HepG2 (cell line): ENCODE data around the gene TSR1. TPM values are rescaled to one million over a fixed set of nuclear protein-coding genes. Genes with fewer than 3 reads are reported as not detected.

Experiments
- ASH2L ChIP-seq: fragments of 300-600, 200-600 bp; sonication (generic); IDR thresholded peaks from 2 replicates; pipeline ENCODE4 v1.7.0; 2017; ENCODE audit warnings: low read depth, mild to moderate bottlenecking, moderate library complexity, mixed read lengths, low read length; ENCODE audit not compliant: insufficient read length
- BORCS8-MEF2B ChIP-seq: sonication (generic); formaldehyde crosslinking; IDR thresholded peaks from 2 replicates; pipeline ENCODE4 v1.8.0; 2022; ENCODE audit warnings: mild to moderate bottlenecking, missing genetic modification reagents
- ETS1 ChIP-seq: sonication (generic); formaldehyde crosslinking; IDR thresholded peaks from 2 replicates; pipeline ENCODE4 v1.4.0; 2020; ENCODE audit warnings: missing genetic modification reagents
- HDAC2 ChIP-seq: sonication (generic); formaldehyde crosslinking; IDR thresholded peaks from 2 replicates; pipeline ENCODE4 v1.4.0; 2020; ENCODE audit warnings: missing genetic modification reagents
- MYC ChIP-seq: sonication (generic); formaldehyde crosslinking; IDR thresholded peaks from 2 replicates; pipeline ENCODE4 v1.9.0; 2021; ENCODE audit warnings: missing genetic modification reagents, borderline replicate concordance
- NR2C2 ChIP-seq: sonication (generic); formaldehyde crosslinking; IDR thresholded peaks from 2 replicates; pipeline ENCODE4 v1.4.0; 2020; ENCODE audit warnings: missing genetic modification reagents, mild to moderate bottlenecking, moderate library complexity, borderline replicate concordance
- REXO4 ChIP-seq: sonication (generic); formaldehyde crosslinking; IDR thresholded peaks from 2 replicates; pipeline ENCODE4 v1.8.0; 2022; ENCODE audit warnings: missing genetic modification reagents, mild to moderate bottlenecking, borderline replicate concordance
- RXRA ChIP-seq: sonication (generic); formaldehyde crosslinking; IDR thresholded peaks from 2 replicates; pipeline ENCODE4 v1.5.1; 2020; ENCODE audit warnings: missing genetic modification reagents
- SNAPC5 ChIP-seq: sonication (generic); formaldehyde crosslinking; IDR thresholded peaks from 2 replicates; pipeline ENCODE4 v1.8.1; 2023; ENCODE audit warnings: mild to moderate bottlenecking, missing genetic modification reagents, borderline replicate concordance
- ZBTB7B ChIP-seq: sonication (generic); formaldehyde crosslinking; IDR thresholded peaks from 2 replicates; pipeline ENCODE4 v1.4.0; 2020; ENCODE audit warnings: missing genetic modification reagents
- ZNF138 ChIP-seq: sonication (generic); formaldehyde crosslinking; IDR thresholded peaks from 2 replicates; pipeline ENCODE4 v1.5.0; 2020; ENCODE audit warnings: mild to moderate bottlenecking, low read depth, missing genetic modification reagents
- ZNF260 ChIP-seq: sonication (generic); formaldehyde crosslinking; IDR thresholded peaks from 2 replicates; pipeline ENCODE4 v1.4.0; 2020; ENCODE audit warnings: missing genetic modification reagents, low read depth, mild to moderate bottlenecking, borderline replicate concordance
- ZNF382 ChIP-seq: sonication (generic); formaldehyde crosslinking; IDR thresholded peaks from 2 replicates; pipeline ENCODE4 v1.5.0; 2020; ENCODE audit warnings: missing genetic modification reagents, mild to moderate bottlenecking, borderline replicate concordance
- ZNF451 ChIP-seq: sonication (generic); formaldehyde crosslinking; IDR thresholded peaks from 2 replicates; pipeline ENCODE4 v1.5.0; 2020; ENCODE audit warnings: mild to moderate bottlenecking, missing genetic modification reagents
- ZNF503 ChIP-seq: sonication (generic); formaldehyde crosslinking; IDR thresholded peaks from 2 replicates; pipeline ENCODE4 v1.4.0; 2020; ENCODE audit warnings: missing genetic modification reagents
- ZNF713 ChIP-seq: sonication (generic); formaldehyde crosslinking; IDR thresholded peaks from 2 replicates; pipeline ENCODE4 v1.4.0; 2020; ENCODE audit warnings: mild to moderate bottlenecking, missing genetic modification reagents
- ZSCAN12 ChIP-seq: sonication (generic); formaldehyde crosslinking; IDR thresholded peaks from 2 replicates; pipeline ENCODE4 v1.9.0; 2021; ENCODE audit warnings: mild to moderate bottlenecking, missing genetic modification reagents
- polyA plus RNA-seq, 8 experiments: library from polyadenylated mRNA; depleted of rRNA in 3 of 8; stranded (reverse) in 7 of 8; unstranded in 1 of 8; fragments of >200 nt; fragmentation: Illumina TruSeq in 4 of 8; extraction: Trizol in 4 of 8; gene quantifications; 2 replicates each; pipeline versions ENCODE4 v1.2.1 to v1.2.3, GENCODE V29; 2011 to 2016; ENCODE audit warnings: low read depth in 4 of 8, missing spikeins in 1 of 8, mixed read lengths in 1 of 8; ENCODE audit not compliant: insufficient read depth in 1 of 8
- total RNA-seq, 5 experiments: library from RNA; depleted of rRNA; stranded (reverse); fragments of >200 nt; fragmentation: Illumina TruSeq; extraction: Trizol; gene quantifications; 2 replicates each; pipeline ENCODE4 v1.2.3, GENCODE V29; 2016; ENCODE audit warnings: low read depth in 1 of 5
- TF ChIP-seq, protein P1 (sequence below): sonication (generic); formaldehyde crosslinking; IDR thresholded peaks from 2 replicates; pipeline ENCODE4 v1.8.0; 2022; ENCODE audit warnings: mild to moderate bottlenecking, missing genetic modification reagents; ENCODE audit not compliant: insufficient replicate concordance
- TF ChIP-seq, protein P2 (sequence below), 2 experiments: sonication (generic) in 1 of 2; formaldehyde crosslinking in 1 of 2; IDR thresholded peaks; 2 replicates each; pipeline versions ENCODE4 v1.4.0 to v1.6.1; 2018 to 2020; ENCODE audit warnings: missing genetic modification reagents in 2 of 2, borderline replicate concordance in 1 of 2, low read depth in 1 of 2, mild to moderate bottlenecking in 1 of 2, missing biosample characterization in 1 of 2

TSR1 gene
- total and polyA plus RNA-seq, 2 of the 13 experiments (the other 11 are each of a cell fraction or from before 2014, with no cell fraction given), result 7.1 to 65.8 TPM

DNA sequence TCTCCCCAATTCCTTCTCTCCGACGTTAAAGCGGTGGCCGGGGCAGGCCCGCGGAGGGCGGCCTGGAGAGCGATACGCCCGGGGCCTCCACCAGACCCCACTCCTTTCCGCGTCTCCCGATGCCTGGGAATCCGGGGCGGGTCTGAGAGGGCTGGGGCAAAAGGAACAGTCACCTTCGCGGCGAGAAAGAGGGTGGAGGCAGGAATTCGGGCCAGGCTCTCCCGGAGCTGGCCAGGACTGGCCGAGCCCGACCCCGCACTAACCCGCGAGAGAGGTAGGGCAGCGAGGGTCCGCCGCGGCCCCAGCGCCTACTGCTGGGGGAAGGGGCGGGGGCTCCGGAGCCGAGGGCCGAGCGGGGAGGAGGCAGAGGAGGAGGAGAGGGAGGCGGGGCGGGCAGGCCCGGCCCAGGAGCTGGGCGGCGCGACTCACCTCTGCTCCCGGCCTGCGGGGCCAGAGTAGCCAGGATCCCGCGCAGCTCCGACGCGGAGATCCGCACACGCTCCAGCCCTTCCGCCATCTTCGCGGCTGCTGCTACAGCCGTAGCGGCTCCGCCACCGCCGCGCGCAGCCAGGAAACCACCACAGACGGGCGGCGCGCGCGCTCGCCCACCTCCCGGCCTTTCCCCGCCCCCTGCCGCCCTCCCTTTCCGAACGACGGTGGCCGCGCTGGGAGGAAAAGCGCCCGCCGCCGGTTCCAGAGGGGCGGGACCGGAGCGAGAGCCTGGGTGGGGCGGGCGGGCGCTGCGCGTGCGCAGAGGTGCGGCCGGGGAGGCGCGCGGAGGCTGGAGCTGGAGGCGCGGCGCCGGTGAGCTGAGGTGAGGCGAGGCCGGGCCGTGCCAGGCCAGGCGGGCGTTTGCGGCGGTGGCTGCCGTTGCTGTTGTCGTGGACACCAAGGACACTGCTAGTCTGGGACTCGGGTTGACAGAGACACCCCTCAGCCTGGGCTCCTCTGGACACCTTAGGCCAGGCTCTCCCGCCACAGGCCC, 32.8 kb downstream of the TSR1 start, which contains the start of the genes SMG6 and SRR (continued):
- TF ChIP-seq ETS1 (CRISPR knock-in tag) (no peak), ZNF451 (CRISPR knock-in tag) (no peak), REXO4 (CRISPR knock-in tag) (no peak), BORCS8-MEF2B (CRISPR knock-in tag) (peak; percentile 28; the same call in 1 of the 2 replicates), ZBTB7B (CRISPR knock-in tag) (peak; percentile 40; the same call in 1 of the 2 replicates), SNAPC5 (CRISPR knock-in tag) (no peak), ZNF713 (CRISPR knock-in tag) (no peak), ZNF503 (CRISPR knock-in tag) (no peak), RXRA (CRISPR knock-in tag) (peak; percentile 65; the same call in 1 of the 2 replicates), HDAC2 (CRISPR knock-in tag) (no peak), NR2C2 (peak; percentile 58; the same call in 1 of the 2 replicates), ASH2L (peak; percentile 74), ZNF138 (peak; percentile 84; the same call in 1 of the 2 replicates), ZNF260 (CRISPR knock-in tag) (no peak), MYC (peak; percentile 76; the same call in 1 of the 2 replicates), ZSCAN12 (CRISPR knock-in tag) (no peak), ZNF382 (CRISPR knock-in tag) (no peak)
- TF ChIP-seq, protein P1, sequence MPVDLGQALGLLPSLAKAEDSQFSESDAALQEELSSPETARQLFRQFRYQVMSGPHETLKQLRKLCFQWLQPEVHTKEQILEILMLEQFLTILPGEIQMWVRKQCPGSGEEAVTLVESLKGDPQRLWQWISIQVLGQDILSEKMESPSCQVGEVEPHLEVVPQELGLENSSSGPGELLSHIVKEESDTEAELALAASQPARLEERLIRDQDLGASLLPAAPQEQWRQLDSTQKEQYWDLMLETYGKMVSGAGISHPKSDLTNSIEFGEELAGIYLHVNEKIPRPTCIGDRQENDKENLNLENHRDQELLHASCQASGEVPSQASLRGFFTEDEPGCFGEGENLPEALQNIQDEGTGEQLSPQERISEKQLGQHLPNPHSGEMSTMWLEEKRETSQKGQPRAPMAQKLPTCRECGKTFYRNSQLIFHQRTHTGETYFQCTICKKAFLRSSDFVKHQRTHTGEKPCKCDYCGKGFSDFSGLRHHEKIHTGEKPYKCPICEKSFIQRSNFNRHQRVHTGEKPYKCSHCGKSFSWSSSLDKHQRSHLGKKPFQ (CRISPR knock-in tag), result peak; percentile 49
- TF ChIP-seq, protein P2, sequence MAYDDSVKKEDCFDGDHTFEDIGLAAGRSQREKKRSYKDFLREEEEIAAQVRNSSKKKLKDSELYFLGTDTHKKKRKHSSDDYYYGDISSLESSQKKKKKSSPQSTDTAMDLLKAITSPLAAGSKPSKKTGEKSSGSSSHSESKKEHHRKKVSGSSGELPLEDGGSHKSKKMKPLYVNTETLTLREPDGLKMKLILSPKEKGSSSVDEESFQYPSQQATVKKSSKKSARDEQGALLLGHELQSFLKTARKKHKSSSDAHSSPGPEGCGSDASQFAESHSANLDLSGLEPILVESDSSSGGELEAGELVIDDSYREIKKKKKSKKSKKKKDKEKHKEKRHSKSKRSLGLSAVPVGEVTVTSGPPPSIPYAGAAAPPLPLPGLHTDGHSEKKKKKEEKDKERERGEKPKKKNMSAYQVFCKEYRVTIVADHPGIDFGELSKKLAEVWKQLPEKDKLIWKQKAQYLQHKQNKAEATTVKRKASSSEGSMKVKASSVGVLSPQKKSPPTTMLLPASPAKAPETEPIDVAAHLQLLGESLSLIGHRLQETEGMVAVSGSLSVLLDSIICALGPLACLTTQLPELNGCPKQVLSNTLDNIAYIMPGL (CRISPR knock-in tag; IDR thresholded peaks at IDR 0.05; ENCODE audit: borderline replicate concordance in 1 of 2, low read depth in 1 of 2), result peak; percentile 54 to 62; a peak in 2 of 4 replicates
